Measurements from ENCODE around the gene SETD2.
"Not testable (repeated sequence)": the region's sequence is repeated elsewhere in the genome, so short reads cannot be mapped to it uniquely, and the experiment has no call there.

Gene SETD2, protein sequence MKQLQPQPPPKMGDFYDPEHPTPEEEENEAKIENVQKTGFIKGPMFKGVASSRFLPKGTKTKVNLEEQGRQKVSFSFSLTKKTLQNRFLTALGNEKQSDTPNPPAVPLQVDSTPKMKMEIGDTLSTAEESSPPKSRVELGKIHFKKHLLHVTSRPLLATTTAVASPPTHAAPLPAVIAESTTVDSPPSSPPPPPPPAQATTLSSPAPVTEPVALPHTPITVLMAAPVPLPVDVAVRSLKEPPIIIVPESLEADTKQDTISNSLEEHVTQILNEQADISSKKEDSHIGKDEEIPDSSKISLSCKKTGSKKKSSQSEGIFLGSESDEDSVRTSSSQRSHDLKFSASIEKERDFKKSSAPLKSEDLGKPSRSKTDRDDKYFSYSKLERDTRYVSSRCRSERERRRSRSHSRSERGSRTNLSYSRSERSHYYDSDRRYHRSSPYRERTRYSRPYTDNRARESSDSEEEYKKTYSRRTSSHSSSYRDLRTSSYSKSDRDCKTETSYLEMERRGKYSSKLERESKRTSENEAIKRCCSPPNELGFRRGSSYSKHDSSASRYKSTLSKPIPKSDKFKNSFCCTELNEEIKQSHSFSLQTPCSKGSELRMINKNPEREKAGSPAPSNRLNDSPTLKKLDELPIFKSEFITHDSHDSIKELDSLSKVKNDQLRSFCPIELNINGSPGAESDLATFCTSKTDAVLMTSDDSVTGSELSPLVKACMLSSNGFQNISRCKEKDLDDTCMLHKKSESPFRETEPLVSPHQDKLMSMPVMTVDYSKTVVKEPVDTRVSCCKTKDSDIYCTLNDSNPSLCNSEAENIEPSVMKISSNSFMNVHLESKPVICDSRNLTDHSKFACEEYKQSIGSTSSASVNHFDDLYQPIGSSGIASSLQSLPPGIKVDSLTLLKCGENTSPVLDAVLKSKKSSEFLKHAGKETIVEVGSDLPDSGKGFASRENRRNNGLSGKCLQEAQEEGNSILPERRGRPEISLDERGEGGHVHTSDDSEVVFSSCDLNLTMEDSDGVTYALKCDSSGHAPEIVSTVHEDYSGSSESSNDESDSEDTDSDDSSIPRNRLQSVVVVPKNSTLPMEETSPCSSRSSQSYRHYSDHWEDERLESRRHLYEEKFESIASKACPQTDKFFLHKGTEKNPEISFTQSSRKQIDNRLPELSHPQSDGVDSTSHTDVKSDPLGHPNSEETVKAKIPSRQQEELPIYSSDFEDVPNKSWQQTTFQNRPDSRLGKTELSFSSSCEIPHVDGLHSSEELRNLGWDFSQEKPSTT (N-terminal part only)

DNA sequence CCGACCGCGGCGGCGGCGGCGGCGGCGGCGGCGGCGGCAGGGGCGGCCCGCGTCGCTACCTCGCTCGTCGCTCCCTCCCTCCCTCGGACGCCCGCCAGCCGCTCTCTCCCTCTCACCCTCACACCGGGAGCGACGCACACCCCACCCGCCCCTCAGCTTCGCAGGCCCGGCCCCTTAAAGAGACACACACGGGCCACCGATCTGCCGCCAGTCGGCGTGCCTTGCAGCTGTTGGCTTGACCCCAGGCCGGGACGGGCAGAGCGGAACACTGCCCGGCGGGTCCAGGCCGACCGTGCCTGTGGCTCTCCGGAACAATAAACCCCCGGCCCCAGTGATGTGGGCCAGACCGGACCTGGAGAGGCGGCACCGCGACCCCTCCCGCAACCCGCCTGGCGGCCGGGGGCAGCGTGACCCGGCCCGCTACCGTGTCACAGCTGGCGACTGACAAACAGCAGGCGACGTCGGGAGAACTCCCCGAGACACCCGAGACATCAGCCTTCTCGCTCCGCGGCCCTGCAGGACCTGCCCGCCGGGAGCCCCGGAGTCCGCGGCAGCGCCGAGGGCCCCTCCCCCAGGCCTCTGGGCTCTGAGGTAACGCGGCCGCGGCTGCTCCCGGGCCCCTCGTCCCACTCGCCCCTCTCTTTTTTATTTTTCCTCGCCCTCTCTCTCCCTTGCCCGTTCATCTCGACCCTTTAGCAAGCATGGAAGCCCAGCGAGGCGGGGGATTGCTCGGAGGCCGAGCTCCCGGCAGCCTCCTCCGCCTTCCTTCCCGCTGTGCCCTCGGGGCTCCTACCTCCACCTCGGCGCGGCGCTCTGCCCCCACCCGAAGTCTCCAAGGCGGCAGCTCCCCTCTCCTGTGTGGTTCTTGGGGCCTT is at the start of gene SETD2:
SETD2 (minus strand) TSS at position 107 of the 875 bp plus-strand sequence. CDS start 189 bp downstream, outside the sequence.
- DNase-seq (ENCODE audit: low spot score): peak; percentile 89

DNA sequence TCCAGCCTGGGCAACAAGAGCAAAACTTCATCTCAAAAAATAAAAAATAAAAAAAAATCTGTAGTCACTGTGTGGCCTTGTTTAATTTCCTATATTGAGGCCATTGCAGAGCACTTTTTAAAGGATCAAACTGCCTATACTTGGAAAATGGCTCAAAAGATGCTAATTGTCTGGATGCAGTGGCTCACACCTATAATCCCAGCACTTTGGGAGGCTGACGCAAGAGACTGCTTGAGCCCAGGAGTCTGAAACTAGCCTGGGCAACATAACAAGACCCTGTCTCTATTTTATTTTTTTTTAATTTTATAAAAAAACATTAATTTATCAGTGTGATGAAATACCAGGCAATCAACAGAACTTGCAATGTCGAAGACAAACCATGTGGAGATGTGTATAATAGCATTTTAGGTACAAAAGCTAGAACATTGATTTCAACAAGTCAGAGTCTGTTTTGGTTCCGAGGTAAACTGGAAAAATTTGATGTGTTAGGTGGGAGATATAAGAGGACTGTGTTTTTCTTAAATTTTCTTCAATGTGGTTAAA is 47.0 kb upstream of the SETD2 start:
- no peak for DNase-seq (ENCODE audit: low spot score)

DNA sequence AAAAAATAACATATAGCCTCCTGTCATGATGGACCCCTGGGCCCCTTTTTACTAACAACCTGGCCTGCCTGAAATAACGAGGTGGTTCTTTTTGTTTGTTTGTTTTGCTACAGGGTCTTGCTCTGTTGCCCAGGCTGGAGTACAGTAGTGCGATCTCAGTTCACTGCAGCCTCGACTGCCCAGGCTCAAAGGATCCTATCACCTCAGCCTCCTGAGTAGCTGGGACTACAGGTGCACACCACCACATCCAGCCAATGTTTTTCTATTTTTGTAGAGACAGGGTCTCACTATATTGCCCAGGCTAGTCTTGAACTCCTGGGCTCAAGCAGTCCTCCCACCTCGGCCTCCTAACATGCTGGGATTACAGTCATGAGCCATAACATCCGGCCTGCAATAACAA is 42.1 kb upstream of the SETD2 start:
- not testable (repeated sequence) for DNase-seq (ENCODE audit: low spot score)

DNA sequence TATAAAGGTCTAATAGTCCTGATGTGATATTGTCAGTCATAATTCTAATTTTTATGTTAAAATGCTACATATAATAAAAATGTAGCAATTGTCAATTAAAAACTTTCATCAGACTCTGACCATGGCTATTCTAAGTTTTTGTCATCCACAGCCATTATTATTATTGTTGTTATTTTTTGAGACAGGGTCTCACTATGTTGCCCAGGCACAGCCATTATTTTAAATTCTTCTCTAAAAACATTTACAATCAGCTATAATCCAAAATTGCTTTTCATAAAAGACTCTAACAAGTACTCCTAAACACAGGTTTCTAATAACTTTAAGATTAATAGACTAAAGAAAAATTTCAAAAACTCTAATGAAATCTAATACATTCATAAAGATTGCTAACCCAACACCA is 41.0 kb upstream of the SETD2 start:
- no peak for DNase-seq (ENCODE audit: low spot score)

DNA sequence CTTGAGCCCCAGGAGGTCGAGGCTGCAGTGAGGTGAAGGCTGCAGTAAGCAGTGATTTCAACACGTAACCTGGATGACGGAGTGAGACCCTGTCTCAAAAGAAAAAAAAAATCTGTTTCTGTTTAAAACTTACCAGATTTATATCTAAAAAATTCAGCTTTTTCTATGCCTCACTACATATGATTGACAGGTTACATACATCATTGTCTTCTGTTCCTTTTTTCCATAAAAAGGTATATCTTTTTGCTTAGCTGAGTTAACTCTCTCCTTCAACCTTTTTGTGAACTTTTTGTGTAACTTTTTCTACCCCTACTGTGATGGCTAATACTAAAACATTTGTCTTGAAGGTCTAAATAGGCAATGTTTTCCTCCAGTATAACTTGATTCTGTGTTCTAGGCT is 38.6 kb upstream of the SETD2 start:
- DNase-seq (ENCODE audit: low spot score): no peak

DNA sequence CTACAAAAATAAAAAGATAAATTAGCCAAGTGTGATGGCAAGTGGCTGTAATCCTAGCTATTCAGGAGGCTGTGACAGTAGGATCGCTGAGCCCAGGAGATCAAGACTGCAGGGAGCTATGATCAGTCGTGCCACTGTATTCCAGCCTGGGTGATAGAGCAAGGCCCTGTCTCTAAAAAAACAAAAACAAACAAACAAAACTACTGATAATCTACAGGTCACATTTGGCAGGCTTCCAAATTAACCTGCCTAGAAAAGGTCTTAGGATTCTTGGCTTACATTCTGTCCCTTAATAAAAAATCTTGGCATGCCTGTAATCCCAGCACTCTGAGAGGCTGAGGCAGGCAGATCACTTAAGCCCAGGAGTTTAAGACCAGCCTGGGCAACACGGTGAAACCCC is 33.4 kb upstream of the SETD2 start:
- no peak for DNase-seq (ENCODE audit: low spot score)

DNA sequence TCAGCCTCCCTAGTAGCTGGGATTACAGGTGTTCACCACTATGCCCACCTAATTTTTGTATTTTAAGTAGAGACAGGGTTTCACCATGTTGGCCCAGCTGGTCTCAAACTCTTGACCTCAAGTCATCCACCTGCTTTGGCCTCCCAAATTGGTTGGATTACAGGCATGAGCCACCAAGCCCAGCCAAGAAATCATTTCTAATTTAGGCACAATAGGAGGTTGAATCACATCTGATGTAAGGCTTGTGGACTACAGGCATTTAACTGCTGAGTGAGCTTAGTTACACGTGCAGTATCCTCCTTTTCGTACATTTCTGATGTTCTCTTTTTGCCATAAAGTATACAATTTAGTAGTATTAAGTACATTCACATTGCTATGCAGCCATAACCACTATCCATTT is 31.1 kb upstream of the SETD2 start:
- no peak for DNase-seq (ENCODE audit: low spot score)

DNA sequence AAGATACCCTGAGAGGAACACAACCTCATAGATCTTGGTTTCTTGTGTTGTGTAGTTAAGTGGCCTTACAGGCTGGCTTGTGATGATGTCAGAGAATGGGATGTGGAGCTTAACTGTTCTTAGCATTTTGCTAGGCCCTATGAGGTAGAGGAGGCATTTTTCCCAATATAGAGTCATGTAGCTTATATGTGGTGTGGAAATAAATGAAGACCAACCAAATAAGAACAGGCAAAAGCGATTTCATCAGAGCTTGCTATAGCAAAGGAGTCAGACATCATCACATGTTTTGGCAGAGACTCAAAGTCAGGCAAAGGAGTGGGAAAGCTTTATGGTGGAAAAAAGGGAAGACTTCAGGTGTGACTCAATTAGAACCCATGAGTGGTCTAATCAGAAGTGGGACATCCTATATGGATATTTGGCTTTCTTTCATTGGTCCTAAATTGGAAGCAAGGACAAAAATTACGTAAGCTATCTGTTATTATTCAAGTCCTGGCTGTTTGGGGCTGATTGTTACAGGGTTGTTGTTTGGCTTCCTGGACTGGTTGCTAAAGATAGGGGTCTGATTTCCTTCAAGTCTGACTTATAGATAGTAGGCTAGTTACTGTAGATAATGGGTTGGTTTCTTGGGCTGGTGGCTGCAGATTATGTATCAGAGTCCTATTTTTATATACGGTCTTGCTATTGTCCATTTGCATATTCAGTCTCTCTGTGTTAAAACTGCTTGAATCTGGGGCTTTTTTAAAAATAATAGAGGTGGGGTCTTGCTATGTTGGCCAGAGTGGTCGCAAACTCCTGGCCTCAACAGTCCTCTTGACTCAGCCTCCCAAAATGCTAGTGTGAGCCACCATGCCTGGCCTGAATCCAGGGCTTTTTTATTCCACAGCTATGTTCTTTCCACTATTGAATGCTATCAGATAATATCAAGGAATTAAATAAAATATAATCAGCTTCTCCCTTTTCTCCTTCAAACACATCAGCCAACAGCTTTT is 30.3 kb upstream of the SETD2 start:
- no peak for DNase-seq (ENCODE audit: low spot score)

DNA sequence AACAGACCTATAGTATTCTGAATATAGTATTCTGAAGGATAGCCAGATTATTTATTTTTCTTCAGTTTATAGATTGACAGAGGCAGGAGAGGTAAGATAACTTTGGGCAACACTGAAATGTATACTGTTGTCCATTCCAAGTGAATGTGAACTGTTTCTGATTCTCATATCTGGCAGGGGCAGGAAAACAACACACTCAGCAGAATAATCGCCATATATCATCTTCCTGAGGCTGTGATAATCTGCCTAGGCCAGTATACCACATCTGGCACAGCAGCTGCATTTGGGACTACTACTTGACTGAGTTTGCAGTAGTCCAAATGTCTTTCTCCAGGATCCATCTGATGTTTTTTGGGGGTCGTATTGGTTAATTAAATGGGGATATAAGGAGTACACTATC is 22.4 kb upstream of the SETD2 start:
- DNase-seq (ENCODE audit: low spot score): no peak

DNA sequence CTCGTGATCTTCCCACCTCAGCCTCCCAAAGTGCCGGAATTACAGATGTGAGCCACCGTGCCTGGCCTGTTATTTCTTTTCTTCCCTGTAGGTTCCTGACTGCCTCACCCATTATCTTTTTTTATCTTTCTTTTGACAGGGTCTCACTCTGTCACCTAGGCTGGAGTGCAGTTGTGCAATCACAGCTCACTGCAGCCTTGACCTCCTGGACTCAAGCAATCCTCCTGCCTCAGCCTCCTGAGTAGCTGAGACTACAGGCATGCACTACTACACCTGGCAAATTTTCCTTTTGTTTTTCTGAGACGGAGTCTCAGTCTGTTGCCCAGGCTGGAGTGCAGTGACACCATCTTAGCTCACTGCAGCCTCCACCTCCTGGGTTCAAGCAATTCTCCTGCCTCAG is 17.8 kb upstream of the SETD2 start:
- DNase-seq (ENCODE audit: low spot score): not testable (repeated sequence)

DNA sequence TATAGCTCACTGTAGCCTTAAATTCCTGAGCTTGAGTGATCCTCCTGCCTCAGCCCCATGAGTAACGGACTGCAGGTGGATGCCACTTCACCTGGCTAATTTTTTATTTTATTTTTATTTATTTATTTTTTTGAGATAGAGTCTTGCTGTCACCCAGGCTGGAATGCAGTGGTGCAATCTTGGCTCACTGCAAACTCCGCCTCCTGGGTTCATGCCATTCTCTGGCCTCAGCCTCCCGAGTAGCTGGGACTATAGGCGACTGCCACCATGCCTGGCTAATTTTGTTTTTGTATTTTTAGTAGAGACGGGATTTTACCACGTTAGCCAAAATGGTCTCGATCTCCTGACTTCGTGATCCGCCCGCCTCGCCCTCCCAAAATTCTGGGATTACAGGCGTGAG is 16.1 kb upstream of the SETD2 start:
- not testable (repeated sequence) for DNase-seq (ENCODE audit: low spot score)

DNA sequence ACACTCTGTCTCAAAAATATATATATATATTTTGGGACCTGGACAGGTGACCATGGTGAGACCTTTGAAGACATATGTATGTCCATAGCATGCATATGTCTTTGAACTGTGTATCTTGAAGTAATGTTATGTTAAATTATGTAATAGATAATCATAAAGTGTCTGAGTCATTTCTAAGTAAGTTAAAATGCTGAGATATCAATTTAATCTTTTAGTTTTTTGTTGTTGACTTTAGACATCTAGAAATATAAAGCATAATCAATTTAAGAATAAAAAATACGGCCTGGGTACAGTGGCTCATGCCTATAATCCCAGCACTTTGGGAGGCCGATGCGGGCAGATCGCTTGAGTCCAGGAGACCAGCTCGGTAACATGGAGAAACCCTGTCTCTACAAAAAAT is 12.7 kb upstream of the SETD2 start:
- no peak for DNase-seq (ENCODE audit: low spot score)

DNA sequence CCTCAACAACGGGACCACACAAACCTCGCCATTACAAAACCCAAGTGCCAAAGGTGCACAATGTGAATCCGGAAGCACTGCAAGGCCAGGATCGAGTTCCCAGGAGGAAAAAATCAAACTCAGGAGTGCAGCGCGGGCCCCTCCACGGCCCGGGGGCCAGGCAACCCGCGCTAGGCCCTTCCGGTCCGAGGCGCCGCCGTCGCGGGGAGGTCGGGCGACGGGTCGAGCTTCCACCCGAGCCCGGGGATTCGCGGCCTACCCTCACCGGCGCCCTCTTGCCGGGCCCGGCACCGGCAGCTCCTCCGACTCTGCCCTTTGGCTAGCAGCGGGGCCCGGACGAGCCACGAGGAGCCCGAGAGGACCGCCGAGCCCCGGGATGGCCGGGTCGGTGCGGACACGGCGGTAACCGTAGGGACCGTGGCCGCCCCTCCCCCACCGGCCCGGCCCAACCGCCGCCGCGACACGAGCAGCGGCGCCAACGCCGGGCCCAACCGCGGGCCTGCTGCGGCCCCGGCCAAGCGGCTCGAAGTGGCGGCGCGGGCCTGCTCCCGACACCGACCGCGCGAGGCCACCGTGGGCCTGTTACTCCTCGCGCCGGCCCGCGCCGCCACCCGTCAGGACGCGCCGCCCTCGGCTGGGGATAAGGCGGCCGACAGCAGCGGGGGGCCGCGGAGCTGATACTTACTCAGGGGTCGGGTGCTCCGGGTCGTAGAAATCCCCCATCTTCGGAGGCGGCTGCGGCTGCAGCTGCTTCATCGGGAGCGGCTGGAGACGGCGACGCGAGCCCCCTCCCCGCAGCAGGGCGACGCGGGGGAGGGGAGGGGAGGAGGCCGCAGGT is 525 bp downstream of the SETD2 start:
- DNase-seq (ENCODE audit: low spot score): peak; percentile 32

DNA sequence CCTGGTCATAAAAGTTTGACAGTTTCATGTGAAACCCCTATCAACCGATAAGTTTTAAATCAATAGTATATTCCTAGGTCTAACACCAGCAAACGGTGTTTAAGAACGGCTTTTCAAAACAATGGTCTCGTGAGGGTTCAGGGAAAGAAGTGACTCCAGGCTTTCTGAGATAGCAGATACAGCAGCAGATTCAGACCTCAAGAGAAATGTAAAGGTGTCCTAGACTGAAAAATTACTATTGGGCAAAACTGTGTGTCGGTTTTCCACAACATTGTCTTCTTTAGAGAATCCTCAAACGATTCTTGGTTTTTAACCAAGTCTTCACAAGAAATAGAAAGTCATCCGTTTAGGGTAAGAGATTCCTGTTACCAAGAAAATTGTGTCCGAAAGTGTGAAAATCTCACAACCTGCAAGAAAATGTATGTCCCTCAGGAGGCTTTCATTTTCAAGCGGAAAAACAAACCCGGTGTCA is 1.2 kb downstream of the SETD2 start:
- no peak for DNase-seq (ENCODE audit: low spot score)

DNA sequence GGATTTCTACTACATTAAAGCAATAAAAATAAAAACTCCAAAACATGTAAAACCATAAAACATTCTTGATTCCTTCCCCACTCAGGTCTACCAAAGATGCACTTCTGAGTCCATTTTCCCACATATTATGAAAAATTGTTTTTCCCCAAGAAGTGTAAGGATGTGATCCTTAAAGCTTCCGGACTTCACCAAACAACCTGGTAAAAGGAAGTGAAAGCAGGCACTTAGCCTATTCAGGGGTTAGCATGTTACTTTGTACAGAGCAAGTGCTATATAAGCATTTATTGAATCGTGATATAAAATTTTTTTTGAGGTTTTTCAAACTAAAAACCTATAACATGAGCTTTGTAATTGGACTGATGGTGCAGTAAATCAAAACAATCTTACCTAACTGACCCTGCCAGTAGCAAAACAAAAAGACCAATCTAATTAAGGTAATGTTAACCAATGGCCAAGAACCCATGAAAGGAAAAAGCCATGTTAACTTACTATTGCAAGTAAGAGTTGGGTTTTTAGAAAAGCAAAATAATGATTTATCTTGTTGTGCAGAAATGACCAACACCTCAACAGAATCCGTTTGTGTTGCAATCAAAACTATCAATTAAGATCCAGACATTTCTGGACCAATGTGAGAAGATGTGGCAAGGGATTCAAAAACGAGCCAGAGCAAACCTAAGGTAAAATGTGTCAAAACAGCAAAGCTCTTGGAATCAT is 1.8 kb downstream of the SETD2 start:
- no peak for DNase-seq (ENCODE audit: low spot score)

DNA sequence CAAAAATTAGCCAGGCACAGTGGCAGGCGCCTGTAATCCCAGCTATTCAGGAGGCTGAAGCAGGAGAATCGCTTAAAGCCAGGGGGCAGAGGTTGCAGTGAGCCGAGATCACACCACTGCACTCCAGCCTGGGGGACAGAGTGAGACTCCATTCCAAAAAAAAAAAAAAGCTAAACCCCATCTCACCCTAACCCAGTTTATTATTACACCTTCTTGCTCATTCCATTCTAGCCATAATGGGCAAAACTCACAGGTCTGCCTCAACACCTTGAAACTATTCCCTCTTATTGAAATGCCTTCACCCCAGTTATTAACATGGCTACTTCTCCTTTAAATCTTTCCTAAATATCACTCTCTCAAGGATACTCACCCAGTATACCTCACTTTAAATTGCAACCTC is 4.1 kb downstream of the SETD2 start:
- no peak for DNase-seq (ENCODE audit: low spot score)

DNA sequence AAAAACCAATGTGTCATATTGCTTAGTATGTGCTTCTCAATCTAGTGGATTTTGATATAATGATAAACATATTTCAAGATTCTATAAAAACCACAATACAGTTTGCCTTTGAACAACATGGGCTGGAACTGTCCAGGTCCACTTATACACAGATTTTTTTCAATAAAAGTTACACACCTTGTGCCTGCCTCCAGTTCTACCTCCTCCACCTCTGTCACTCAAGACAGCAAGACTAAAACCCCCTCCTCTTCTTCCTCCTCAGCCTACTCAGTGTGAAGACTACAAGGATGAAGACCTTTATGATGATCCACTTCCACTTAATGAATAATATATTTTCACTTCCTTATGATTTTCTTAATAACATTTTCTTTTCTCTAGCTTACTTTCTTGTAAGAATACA is 5.7 kb downstream of the SETD2 start:
- no peak for DNase-seq (ENCODE audit: low spot score)

DNA sequence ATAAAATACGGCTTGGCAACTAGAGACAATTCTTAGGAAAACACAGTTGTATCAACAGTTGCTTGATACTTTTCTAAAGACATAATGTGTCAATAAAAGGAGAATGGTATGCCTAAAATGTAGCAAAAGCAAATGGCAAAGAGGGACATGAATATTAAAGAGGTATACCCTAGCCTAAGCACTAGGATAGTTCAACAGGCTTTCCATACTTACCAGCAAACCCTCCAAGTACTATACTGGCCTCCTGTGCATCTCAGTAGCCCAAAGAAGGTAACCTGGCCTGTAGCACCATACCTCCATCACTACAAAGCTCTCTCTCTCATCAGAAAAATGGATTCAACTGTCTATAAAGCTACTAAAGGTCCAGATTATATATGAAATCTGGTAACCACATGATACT is 7.5 kb downstream of the SETD2 start:
- DNase-seq (ENCODE audit: low spot score): no peak
